ENCODE results near the gene FYTTD1. TPM values are rescaled to one million over a fixed set of nuclear protein-coding genes. Genes with fewer than 3 reads are reported as not detected.

FYTTD1 gene
- total RNA-seq = 17.7 and 22.0 TPM in 2 replicates

DNA sequence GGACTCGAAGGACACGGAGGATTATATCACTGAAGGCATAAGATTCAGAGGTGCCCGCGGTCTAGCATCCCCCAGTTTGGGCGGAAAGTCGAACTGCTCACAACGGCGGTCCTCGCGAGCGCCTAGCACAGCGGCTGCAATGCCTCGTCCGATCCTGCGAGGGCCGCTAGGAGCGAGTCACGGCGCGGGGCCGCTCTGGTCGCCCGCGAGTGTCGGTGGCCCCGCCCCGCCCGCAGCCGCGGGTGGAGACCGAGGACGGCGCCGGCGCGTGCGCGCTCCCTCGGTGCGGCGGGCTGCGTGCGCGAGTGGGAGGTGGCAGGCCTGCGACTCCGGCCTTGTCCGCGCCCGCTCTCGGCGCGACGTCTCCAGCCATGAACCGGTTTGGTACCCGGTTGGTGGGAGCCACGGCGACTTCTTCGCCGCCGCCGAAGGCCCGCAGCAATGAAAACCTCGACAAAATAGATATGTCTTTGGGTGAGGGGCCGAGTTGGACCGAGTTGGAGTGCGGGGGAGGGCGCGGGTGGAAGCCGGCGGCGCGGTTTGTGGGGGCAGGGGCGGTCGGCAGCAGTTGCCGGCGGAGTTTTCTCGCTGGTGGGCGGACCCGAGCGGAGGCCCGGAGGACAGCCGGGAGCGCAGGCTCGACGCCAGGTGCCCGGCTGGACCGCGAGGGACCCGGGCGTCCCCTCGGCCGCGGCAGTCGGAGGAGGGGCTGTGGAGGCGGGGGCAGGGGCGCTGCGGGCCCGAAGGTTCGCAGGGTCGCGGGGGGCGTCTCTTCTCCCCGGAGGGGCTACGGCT, at the start of gene FYTTD1:
Gene FYTTD1 (plus strand): TSS at position 283 of the 795 bp plus-strand sequence. CDS start 89 bp downstream, at position 372.

GRCh38 chr3:197736491-197737318, 13.0 kb upstream of the FYTTD1 start, which contains the start of gene RUBCN:
Gene RUBCN, minus strand, starts transcription at chr3:197736904. Its CDS starts 185 bp downstream, at chr3:197736719.

GRCh38 chr3:197791113-197791891, 41.6 kb downstream of the FYTTD1 start, which contains the start of gene LRCH3:
Gene LRCH3, plus strand, starts transcription at chr3:197791254. Its CDS starts 25 bp downstream, at chr3:197791279.

Other genes with a start within 250 kb of the FYTTD1 start
- gene BDH1, start 193.9 kb upstream of the FYTTD1 start, total RNA-seq = 10.1 and 13.6 TPM in 2 replicates
- gene RUBCN, start 13.0 kb upstream of the FYTTD1 start, total RNA-seq = 16.0 and 22.0 TPM in 2 replicates
- gene LRCH3, start 41.4 kb downstream of the FYTTD1 start, total RNA-seq = 11.6 and 14.0 TPM in 2 replicates
- 989 and 1,086 TPM in 2 replicates for gene RPL35A, start 200.3 kb downstream of the FYTTD1 start, total RNA-seq
- 1.9 and 4.9 TPM in 2 replicates for gene LMLN, start 210.3 kb downstream of the FYTTD1 start, total RNA-seq

Data from bronchus fibroblast of lung (primary cell).